SK-N-SH (cell line): ENCODE data around the gene GCC1.

Experiments
- CTCF ChIP-seq: fragments of 200-600 bp; sonication (generic); IDR thresholded peaks from 2 replicates; pipeline ENCODE4 v1.6.1; 2017; ENCODE audit warnings: antibody characterized with exemption, mild to moderate bottlenecking, moderate library complexity
- MAX ChIP-seq: IDR thresholded peaks from 2 replicates; pipeline ENCODE4 v1.4.0; 2012; ENCODE audit warnings: low read depth
- TAF1 ChIP-seq: IDR thresholded peaks from 2 replicates; pipeline ENCODE4 v1.6.1; 2012; ENCODE audit warnings: low read depth, mild to moderate bottlenecking, low read length, moderate library complexity, borderline replicate concordance

- TF ChIP-seq MAX: no peak
- no peak for TF ChIP-seq CTCF
- no peak for TF ChIP-seq TAF1
Observed at GRCh38 chr7:127595737-127596136, 10.3 kb upstream of the GCC1 start.
